Activated T-cell treated with anti-CD3 and anti-CD28 coated beads, Interleukin-2, amount 50 U/mL, for 24 hours (primary cell): ENCODE measurements around the gene CLUH.
A peak's percentile ranks its signal among the peaks of the same experiment; 100 is the strongest.

ENCODE experiments used
- DNase-seq: peaks from one replicate; pipeline ENCODE4 v3.0.0-alpha.2; 2020
- H3K27ac Mint-ChIP-seq: 2 replicates; pipeline ENCODE4 v1.8.0; 2020; ENCODE audit warnings: mild to moderate bottlenecking, mixed read lengths
- H3K27me3 Mint-ChIP-seq: 2 replicates; pipeline ENCODE4 v1.8.0; 2020; ENCODE audit warnings: mixed read lengths
- H3K36me3 Mint-ChIP-seq: 2 replicates; pipeline ENCODE4 v1.8.0; 2020; ENCODE audit warnings: low read depth, mixed read lengths
- H3K4me1 Mint-ChIP-seq: 2 replicates; pipeline ENCODE4 v1.8.0; 2020; ENCODE audit warnings: low read depth, mixed read lengths
- H3K4me3 Mint-ChIP-seq: 2 replicates; pipeline ENCODE4 v1.8.0; 2020; ENCODE audit warnings: mild to moderate bottlenecking, moderate library complexity, mixed read lengths
- H3K9me3 Mint-ChIP-seq: 2 replicates; pipeline ENCODE4 v1.8.0; 2020; ENCODE audit warnings: mixed read lengths

The CLUH gene

DNA sequence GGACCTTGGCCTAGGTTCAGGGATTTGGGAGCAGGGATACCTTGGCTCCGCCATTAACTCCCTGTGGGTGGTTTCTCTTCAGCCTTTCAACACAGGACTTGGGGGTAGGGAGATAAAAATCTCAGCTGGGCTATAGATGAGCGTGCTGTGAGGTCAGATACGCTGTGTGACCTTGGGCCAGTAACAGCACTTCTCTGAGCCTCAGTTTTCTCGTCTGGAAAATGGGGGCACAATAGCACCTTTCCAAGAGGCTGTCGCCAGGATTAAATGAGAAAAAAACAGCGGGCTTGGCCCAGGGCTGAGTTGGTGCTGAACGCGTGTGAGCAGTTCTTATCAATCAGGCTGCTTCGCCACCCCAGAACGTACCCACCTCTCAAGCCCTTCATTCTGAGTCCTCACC, 20.2 kb upstream of the CLUH start:
- Mint-ChIP-seq H3K27me3 (peaks cover 44% of the 10 kb centered on the region), H3K9me3 (no peaks in the 10 kb centered on the region), H3K36me3 (no peaks in the 10 kb centered on the region), H3K4me3 (no peak overlapping the region), H3K27ac (no peak overlapping the region), H3K4me1 (no peaks in the 10 kb centered on the region)
- no peak for DNase-seq

DNA sequence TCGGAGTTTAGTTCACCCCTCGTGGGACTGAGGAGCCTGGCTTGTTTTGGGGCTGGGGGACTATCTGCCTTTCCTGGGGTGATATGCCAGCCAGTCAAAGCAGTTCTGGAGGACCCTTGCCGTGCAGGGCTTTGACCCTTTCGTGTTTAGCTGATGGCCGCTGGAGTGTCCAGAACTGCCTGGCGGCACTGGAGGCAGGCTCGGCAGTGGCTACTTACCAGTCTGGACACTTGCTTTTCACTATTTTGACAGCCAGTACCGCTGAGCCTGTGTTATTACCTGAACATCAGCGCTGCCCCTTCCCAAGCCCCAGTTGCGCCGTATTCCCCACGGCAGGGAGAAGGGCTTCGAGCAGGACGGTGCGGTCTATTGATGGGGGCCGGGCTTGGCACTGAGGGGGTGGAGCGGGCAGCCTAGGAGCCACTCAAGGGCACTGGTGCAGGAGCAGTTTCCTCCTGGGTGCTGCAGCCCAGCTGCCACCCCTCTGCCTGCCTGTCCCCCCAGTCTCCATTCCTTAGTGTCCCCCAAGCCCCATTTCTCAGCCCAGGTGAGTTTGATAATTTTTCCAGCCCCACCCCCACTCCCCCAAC, 19.3 kb upstream of the CLUH start:
- peaks cover 44% of the 10 kb centered on the region for H3K27me3 Mint-ChIP-seq
- no peaks in the 10 kb centered on the region for H3K36me3 Mint-ChIP-seq
- H3K27ac Mint-ChIP-seq, result no peak overlapping the region
- H3K4me3 Mint-ChIP-seq, result no peak overlapping the region
- no peaks in the 10 kb centered on the region for H3K4me1 Mint-ChIP-seq
- H3K9me3 Mint-ChIP-seq, result no peaks in the 10 kb centered on the region
- no peak for DNase-seq

DNA sequence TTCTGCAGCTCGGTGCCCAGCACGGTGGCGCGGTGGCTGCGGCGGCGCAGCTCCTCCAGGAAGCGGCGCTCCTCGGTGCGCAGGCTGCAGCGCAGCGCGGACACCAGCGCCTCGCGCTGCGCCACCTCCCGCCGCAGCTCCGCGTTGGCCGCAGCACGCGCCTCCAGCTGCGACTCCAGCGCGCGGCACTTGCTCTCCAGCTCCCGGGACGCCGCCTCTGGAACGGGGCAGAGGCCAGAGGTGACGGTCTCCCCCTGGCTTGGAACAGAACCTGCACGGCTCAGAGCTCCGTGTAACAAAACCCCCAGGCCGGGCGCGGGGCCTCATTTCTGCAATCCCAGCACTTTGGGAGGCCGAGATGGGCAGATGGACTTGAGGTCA, 13.2 kb upstream of the CLUH start:
- Mint-ChIP-seq H3K27ac (no peak overlapping the region), H3K9me3 (no peaks in the 10 kb centered on the region), H3K4me1 (peaks cover 13% of the 10 kb centered on the region), H3K4me3 (no peak overlapping the region), H3K36me3 (no peaks in the 10 kb centered on the region), H3K27me3 (peaks cover 52% of the 10 kb centered on the region)
- DNase-seq, result peak; percentile 69

DNA sequence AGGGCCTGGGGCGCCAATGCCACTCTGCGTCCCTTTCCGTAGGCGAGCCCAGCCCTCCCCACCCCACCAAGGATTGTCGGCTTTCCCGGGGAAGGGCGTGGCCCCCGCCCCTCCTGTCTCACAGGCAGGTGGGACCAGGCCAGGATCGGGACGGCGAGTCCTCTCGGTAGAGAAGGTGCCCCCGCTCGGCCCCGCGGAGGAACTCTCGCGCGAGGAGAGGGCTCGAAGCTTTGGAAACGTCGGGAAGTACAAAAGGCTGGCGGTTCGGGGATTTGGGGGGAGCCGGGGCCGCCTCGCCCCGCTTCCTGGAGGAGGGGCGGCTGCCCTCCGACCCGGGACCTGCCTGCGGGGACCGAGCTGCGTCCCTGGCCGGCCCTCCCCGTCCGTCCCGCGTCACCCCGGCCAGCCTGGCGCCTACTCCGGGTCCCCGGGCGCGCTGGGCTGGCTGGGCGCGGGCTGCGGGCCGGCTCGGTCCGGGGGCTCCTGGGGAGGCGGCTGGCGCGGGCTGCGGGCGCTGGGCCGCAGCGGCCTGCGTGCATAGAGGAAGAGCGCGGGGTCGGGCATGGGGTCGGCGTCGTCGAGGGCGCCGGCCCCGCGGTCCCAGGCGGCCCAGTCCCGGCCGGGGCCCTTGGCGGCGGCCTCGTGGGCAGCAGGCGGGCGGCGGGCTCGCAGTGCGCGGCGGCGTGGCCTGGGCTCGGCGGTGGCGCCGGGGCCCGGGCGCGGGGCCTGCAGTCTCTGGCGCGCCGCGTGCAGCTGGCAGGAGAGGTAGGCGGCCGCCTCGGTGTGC, 12.6 kb upstream of the CLUH start:
- H3K9me3 Mint-ChIP-seq, result no peaks in the 10 kb centered on the region
- no peaks in the 10 kb centered on the region for H3K36me3 Mint-ChIP-seq
- no peak overlapping the region for H3K4me3 Mint-ChIP-seq
- H3K27me3 Mint-ChIP-seq, result peaks cover 51% of the 10 kb centered on the region
- H3K4me1 Mint-ChIP-seq, result peaks cover 13% of the 10 kb centered on the region
- no peak for DNase-seq
- no peak overlapping the region for H3K27ac Mint-ChIP-seq

DNA sequence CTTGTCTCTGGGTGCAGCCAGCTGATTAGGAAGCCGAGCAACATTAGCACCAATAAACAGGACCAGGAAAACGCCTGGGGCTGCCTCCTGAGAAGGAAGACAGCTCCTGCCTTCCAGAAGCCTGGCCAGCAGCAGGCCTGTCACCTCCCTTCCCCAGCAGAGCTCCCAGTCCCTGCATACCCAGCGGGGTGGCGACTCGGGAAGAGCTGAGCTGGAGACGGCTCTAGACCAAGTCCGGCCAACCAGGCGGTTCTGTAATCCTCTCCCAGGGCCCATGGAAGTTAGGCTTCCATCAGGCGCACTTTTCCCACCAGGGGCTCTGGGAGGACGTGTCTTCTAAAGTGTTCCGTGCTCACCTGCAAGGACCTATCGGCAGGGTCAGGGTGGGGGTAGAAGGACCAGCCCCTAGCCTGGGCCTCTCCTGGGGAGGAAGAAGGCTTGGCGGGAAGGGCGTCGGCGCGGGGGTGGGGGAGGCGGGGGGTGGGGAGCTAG, 12.0 kb upstream of the CLUH start:
- Mint-ChIP-seq H3K9me3 (no peaks in the 10 kb centered on the region), H3K4me1 (peaks cover 13% of the 10 kb centered on the region), H3K27me3 (peaks cover 48% of the 10 kb centered on the region), H3K4me3 (no peak overlapping the region), H3K36me3 (no peaks in the 10 kb centered on the region), H3K27ac (no peak overlapping the region)
- DNase-seq, result no peak

- no peak overlapping the region for H3K27ac Mint-ChIP-seq
- DNase-seq, result no peak
- H3K36me3 Mint-ChIP-seq, result no peaks in the 10 kb centered on the region
- H3K4me3 Mint-ChIP-seq, result no peak overlapping the region
- peaks cover 40% of the 10 kb centered on the region for H3K27me3 Mint-ChIP-seq
- H3K9me3 Mint-ChIP-seq, result no peaks in the 10 kb centered on the region
- peaks cover 14% of the 10 kb centered on the region for H3K4me1 Mint-ChIP-seq
Measured at GRCh38 chr17:2722611-2723010, 11.0 kb upstream of the CLUH start.

GRCh38 chr17:2721603-2722002, 10.0 kb upstream of the CLUH start:
- H3K27ac Mint-ChIP-seq, result no peak overlapping the region
- H3K4me3 Mint-ChIP-seq, result no peak overlapping the region
- peaks cover 14% of the 10 kb centered on the region for H3K4me1 Mint-ChIP-seq
- H3K36me3 Mint-ChIP-seq, result no peaks in the 10 kb centered on the region
- peaks cover 31% of the 10 kb centered on the region for H3K27me3 Mint-ChIP-seq
- no peak for DNase-seq
- no peaks in the 10 kb centered on the region for H3K9me3 Mint-ChIP-seq

DNA sequence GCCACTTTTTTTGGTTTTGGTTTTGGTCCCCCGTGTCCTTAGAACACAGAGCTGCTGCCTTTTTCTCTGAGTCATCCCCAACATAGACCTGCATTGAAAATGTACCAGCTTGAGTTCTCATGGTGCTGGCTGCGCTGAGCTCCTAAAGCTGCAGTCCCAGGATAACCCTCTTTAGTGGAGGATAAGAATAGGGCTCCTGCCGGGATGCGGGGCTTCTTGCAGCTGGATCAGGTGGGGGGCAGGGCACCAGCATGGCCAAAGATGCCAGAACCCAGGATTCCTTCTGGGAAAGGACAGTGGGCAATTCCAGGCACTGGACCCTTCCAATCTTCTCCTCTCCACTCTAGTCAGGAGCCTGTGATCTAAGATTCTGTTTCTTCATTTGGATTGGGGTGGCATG, 8.3 kb upstream of the CLUH start:
- H3K27ac Mint-ChIP-seq, result no peak overlapping the region
- H3K4me1 Mint-ChIP-seq, result peaks cover 11% of the 10 kb centered on the region
- no peak for DNase-seq
- H3K4me3 Mint-ChIP-seq, result no peak overlapping the region
- H3K9me3 Mint-ChIP-seq, result no peaks in the 10 kb centered on the region
- no peaks in the 10 kb centered on the region for H3K36me3 Mint-ChIP-seq
- peaks cover 24% of the 10 kb centered on the region for H3K27me3 Mint-ChIP-seq

- Mint-ChIP-seq H3K4me3 (no peak overlapping the region), H3K4me1 (peaks cover 14% of the 10 kb centered on the region), H3K27me3 (peaks cover 17% of the 10 kb centered on the region), H3K36me3 (no peaks in the 10 kb centered on the region), H3K9me3 (no peaks in the 10 kb centered on the region), H3K27ac (no peak overlapping the region)
- no peak for DNase-seq
Measured at GRCh38 chr17:2718150-2718938, 6.8 kb upstream of the CLUH start.

DNA sequence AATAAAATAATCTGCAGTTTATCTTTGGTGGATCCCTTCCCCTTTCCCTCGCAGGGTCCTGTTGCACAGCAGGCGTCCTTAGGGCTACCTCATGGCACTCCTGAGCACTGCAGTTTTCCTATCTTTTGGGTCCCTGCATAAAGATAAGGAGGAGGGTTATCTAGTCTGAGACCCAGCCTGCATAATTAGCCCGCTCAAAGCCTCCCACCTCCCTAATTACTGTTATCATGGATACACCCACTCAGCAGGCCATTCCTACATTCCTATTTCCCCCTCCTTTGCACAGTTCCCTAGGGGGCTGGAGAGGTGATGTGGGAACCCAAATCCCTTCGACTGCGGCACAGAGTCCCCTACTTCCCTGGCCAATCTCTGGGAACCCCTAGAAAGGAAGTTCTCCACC, 5.1 kb upstream of the CLUH start:
- H3K27me3 Mint-ChIP-seq, result peaks cover 1% of the 10 kb centered on the region
- no peak for DNase-seq
- H3K4me3 Mint-ChIP-seq, result no peak overlapping the region
- H3K27ac Mint-ChIP-seq, result no peak overlapping the region
- H3K4me1 Mint-ChIP-seq, result peaks cover 18% of the 10 kb centered on the region
- H3K36me3 Mint-ChIP-seq, result peaks cover 4% of the 10 kb centered on the region
- no peaks in the 10 kb centered on the region for H3K9me3 Mint-ChIP-seq

- H3K27me3 Mint-ChIP-seq, result no peaks in the 10 kb centered on the region
- H3K27ac Mint-ChIP-seq, result no peak overlapping the region
- H3K36me3 Mint-ChIP-seq, result peaks cover 24% of the 10 kb centered on the region
- H3K9me3 Mint-ChIP-seq, result no peaks in the 10 kb centered on the region
- H3K4me3 Mint-ChIP-seq, result no peak overlapping the region
- no peak for DNase-seq
- H3K4me1 Mint-ChIP-seq, result peaks cover 27% of the 10 kb centered on the region
Measured at GRCh38 chr17:2713881-2714280, 2.3 kb upstream of the CLUH start.

DNA sequence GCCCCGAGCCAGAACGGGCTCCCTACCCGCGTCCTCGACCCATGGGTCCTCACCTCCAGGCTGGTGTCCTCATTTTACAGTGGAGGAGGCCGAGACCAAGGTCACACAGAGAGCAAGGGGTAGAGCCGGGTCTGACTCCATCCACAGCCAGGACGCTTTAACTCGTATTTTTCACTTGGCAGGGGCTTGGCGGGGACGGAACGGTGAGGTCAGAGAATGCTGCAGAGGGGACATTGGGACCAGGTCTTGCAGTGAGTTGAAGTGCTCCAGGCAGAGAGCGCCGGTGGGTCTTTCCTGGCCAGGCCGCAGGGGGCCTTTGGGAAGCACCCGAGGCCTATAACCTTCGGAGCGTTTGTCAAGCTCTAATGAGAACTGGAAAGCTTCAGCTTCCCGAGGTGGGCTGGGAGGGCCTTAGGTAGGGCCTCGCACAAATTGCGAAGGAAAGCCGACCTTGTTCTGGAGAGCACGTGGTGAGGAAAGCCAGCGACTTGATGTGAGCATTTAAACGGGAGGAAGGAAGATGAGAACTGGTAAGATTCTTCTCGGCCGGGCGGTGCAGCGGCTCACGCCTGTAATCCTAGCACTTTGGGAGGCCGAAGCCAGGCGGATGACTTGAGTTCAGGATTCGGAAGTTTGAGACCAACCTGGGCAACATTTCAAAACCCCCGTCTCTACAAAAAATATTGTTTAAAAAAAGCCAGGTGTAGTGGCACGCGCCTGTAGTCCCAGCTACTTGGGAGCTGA, 908 bp upstream of the CLUH start:
- Mint-ChIP-seq H3K36me3 (peaks cover 31% of the 10 kb centered on the region), H3K4me3 (peak overlapping the region; percentile 87)

DNA sequence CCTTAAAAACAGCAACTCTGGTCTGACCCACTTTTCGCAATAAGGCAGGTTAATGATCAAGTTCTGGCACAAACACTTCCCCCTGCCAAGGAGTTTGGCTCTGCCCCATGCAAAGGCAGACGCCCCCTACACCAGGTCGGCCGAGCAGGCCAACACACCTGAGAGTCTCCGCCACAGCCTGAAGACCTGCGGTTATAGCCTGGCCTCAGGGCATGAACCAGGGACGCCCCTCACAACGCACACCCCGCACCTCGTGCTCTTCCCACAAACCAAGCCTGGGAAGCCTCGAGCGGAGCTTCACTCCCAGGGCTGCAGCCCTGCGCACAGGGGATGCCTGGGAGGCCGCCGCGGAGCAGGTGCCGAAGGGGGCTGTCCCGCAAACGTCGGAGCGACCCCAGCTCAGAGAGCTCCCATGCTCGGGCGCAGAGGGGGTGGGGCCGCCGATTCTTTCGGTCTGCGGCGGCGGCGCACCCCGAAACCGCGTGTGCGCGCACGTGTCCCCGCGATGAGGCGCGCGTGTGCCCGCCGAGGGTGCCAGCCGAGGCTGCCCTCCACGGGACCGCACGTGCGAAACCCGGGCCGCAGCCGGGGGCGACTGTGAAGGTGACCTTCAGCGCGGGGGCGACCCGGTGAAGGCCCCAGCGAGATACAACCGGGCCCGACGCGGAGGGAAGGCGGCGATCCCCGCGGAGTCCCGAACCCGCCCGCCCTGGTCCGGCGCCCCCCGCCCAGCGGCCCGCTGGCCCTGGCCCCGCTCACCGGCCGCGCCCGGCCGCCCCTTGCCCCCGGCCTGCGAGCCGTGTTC, 559 bp downstream of the CLUH start:
- Mint-ChIP-seq H3K27me3 (no peaks in the 10 kb centered on the region), H3K27ac (peak overlapping the region; percentile 92), H3K36me3 (peaks cover 40% of the 10 kb centered on the region), H3K9me3 (no peaks in the 10 kb centered on the region), H3K4me3 (peak overlapping the region; percentile 90), H3K4me1 (peaks cover 39% of the 10 kb centered on the region)
- DNase-seq, result peak; percentile 65

More for the DNA sequence above, 908 bp upstream of the CLUH start:
- Mint-ChIP-seq H3K9me3 (no peaks in the 10 kb centered on the region), H3K27me3 (no peaks in the 10 kb centered on the region), H3K4me1 (peaks cover 35% of the 10 kb centered on the region), H3K27ac (peak overlapping the region; percentile 93)
- DNase-seq, result no peak
